ENCODE data around the gene UBR1. TPM values are rescaled to one million over a fixed set of nuclear protein-coding genes. Genes with fewer than 3 reads are reported as not detected.

The UBR1 gene
- total and polyA plus RNA-seq, 2 experiments from 2014 or later: 17.2 to 19.6 TPM

GRCh38 chr15:43107751-43108150 is 1.9 kb upstream of the UBR1 start:
- peaks cover 5% of the 10 kb centered on the region; the same call in 2 of the 3 replicates for H3K36me3 Mint-ChIP-seq (ENCODE audit: low read depth)
- H3K36me3 ChIP-seq (ENCODE audit: insufficient read depth): no peaks in the 10 kb centered on the region
- H3K9me3 Mint-ChIP-seq: no peaks in the 10 kb centered on the region
- H3K4me2 ChIP-seq: no peak overlapping the region
- ATAC-seq (no peak), DNase-seq (ENCODE audit: low spot score) (no peak)
- no peak for TF ChIP-seq JUNB (IDR thresholded peaks at IDR 0.05; ENCODE audit: unreplicated experiment)
- TF ChIP-seq ZNF331 (CRISPR knock-in tag; IDR thresholded peaks at IDR 0.05; ENCODE audit: low read depth): no peak
- no peak for TF ChIP-seq ZNF114 (CRISPR knock-in tag; IDR thresholded peaks at IDR 0.05)
- TF ChIP-seq POLR2AphosphoS5 (IDR thresholded peaks at IDR 0.05; ENCODE audit: low read depth): no peak
- TF ChIP-seq CREB1 (CRISPR knock-in tag; IDR thresholded peaks at IDR 0.05; ENCODE audit: low read depth): no peak
- TF ChIP-seq EZH2phosphoT487 (IDR thresholded peaks at IDR 0.05; ENCODE audit: unreplicated experiment): no peak
- TF ChIP-seq REST (IDR thresholded peaks at IDR 0.05; ENCODE audit: unreplicated experiment): no peak
- no peak for TF ChIP-seq ZNF462 (CRISPR knock-in tag; IDR thresholded peaks at IDR 0.05)
- TF ChIP-seq STAT1 (IDR thresholded peaks at IDR 0.05; ENCODE audit: unreplicated experiment): no peak
- TF ChIP-seq NANOG (IDR thresholded peaks at IDR 0.05; ENCODE audit: borderline replicate concordance): no peak
- no peak for TF ChIP-seq EZH2 (IDR thresholded peaks at IDR 0.05; ENCODE audit: low read depth, unreplicated experiment)
- TF ChIP-seq, protein P1, sequence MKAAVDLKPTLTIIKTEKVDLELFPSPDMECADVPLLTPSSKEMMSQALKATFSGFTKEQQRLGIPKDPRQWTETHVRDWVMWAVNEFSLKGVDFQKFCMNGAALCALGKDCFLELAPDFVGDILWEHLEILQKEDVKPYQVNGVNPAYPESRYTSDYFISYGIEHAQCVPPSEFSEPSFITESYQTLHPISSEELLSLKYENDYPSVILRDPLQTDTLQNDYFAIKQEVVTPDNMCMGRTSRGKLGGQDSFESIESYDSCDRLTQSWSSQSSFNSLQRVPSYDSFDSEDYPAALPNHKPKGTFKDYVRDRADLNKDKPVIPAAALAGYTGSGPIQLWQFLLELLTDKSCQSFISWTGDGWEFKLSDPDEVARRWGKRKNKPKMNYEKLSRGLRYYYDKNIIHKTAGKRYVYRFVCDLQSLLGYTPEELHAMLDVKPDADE (IDR thresholded peaks at IDR 0.05): no peak
- TF ChIP-seq, protein P2, sequence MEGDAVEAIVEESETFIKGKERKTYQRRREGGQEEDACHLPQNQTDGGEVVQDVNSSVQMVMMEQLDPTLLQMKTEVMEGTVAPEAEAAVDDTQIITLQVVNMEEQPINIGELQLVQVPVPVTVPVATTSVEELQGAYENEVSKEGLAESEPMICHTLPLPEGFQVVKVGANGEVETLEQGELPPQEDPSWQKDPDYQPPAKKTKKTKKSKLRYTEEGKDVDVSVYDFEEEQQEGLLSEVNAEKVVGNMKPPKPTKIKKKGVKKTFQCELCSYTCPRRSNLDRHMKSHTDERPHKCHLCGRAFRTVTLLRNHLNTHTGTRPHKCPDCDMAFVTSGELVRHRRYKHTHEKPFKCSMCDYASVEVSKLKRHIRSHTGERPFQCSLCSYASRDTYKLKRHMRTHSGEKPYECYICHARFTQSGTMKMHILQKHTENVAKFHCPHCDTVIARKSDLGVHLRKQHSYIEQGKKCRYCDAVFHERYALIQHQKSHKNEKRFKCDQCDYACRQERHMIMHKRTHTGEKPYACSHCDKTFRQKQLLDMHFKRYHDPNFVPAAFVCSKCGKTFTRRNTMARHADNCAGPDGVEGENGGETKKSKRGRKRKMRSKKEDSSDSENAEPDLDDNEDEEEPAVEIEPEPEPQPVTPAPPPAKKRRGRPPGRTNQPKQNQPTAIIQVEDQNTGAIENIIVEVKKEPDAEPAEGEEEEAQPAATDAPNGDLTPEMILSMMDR (conservative IDR thresholded peaks at IDR 0.05; ENCODE audit: low read depth in 2 of 2): no peak
- no peaks in the 10 kb centered on the region; the same call in 1 of the 2 replicates for H4K20me1 ChIP-seq (replicated peaks; ENCODE audit: insufficient read depth)
- no peak overlapping the region for H3K27ac Mint-ChIP-seq
- peaks cover 6% of the 10 kb centered on the region for H3K27me3 Mint-ChIP-seq (ENCODE audit: insufficient read depth, low read depth, poor library complexity)
- peaks cover 5% of the 10 kb centered on the region for H3K4me1 ChIP-seq (ENCODE audit: insufficient read depth)
- H3K79me2 ChIP-seq (replicated peaks; ENCODE audit: insufficient read depth): peaks cover 30% of the 10 kb centered on the region
- no peaks in the 10 kb centered on the region for H3K9me2 ChIP-seq (ENCODE audit: insufficient read depth)
- H3K27me3 ChIP-seq (ENCODE audit: insufficient read depth): no peaks in the 10 kb centered on the region
- H3K4me3 ChIP-seq: no peak overlapping the region
- no peak overlapping the region for H3K27ac ChIP-seq (ENCODE audit: low read depth)
- no peak overlapping the region for H2AFZ ChIP-seq
- H3F3A ChIP-seq (replicated peaks; ENCODE audit: low read depth): no peaks in the 10 kb centered on the region
- H3K4me1 Mint-ChIP-seq: peaks cover 4% of the 10 kb centered on the region; the same call in 1 of the 3 replicates
- H3K4me3 Mint-ChIP-seq: no peak overlapping the region
